ENCODE data around the gene ITPR1.

DNA sequence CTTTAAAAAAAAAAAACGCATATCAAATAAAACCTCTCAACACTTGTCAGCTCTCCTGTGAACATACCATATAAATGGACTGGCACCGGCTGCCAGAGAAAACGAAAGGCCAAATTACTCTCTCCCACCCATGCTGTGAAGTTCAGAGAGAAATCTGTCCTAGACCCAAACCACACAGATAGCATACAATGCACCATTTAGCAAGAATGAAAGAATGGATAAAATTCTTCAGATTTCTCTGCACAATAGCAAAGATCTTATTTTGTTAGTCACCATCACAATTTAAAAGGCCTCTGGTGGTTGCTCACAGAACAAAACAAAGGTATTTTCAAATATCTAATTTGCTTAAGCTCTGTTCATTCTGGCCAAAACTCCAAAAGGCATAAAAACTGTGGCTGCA is 392.2 kb downstream of the ITPR1 start:
- TF ChIP-seq, protein P1, sequence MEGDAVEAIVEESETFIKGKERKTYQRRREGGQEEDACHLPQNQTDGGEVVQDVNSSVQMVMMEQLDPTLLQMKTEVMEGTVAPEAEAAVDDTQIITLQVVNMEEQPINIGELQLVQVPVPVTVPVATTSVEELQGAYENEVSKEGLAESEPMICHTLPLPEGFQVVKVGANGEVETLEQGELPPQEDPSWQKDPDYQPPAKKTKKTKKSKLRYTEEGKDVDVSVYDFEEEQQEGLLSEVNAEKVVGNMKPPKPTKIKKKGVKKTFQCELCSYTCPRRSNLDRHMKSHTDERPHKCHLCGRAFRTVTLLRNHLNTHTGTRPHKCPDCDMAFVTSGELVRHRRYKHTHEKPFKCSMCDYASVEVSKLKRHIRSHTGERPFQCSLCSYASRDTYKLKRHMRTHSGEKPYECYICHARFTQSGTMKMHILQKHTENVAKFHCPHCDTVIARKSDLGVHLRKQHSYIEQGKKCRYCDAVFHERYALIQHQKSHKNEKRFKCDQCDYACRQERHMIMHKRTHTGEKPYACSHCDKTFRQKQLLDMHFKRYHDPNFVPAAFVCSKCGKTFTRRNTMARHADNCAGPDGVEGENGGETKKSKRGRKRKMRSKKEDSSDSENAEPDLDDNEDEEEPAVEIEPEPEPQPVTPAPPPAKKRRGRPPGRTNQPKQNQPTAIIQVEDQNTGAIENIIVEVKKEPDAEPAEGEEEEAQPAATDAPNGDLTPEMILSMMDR (conservative IDR thresholded peaks at IDR 0.05 in 1 of 2, IDR thresholded peaks at IDR 0.05 in 1 of 2; ENCODE audit: extremely low read depth in 1 of 2, insufficient read depth in 1 of 2, low read depth in 1 of 2, low read length in 2 of 2), result no peak
- TF ChIP-seq EZH2 (IDR thresholded peaks at IDR 0.05; ENCODE audit: borderline replicate concordance, low read length), result no peak
